DMS53 treated with DMSO at 0.1 percent for 48 hours (cell line): Measurements from ENCODE around the gene STPG4.
A peak's percentile ranks its signal among the peaks of the same experiment; 100 is the strongest.

Source experiments
- DNase-seq: peaks from one replicate; lab custom pipeline; 2025; ENCODE audit not compliant: unreplicated experiment; lab: John Stamatoyannopoulos, UW

The STPG4 gene

DNA sequence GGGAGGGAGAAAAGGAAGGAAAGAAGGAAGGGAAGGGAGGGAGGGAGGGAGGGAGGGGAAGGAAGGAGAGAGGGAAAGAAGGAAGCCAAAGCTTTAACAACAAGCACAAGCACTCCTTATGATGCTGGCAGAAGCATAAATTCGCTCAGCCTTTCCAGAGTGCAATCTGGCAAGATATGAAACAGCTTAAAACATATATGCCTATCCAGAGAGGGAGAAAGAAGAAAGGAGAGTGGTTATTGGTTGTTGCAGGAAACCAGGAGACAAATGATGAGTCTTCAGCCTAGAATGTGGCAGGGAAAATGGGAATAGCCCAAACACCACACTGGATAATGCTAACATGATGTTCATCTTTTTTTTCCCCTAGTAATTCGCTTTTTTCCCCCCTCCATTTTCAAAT, 64.0 kb downstream of the STPG4 start:
- DNase-seq, result no peak

DNA sequence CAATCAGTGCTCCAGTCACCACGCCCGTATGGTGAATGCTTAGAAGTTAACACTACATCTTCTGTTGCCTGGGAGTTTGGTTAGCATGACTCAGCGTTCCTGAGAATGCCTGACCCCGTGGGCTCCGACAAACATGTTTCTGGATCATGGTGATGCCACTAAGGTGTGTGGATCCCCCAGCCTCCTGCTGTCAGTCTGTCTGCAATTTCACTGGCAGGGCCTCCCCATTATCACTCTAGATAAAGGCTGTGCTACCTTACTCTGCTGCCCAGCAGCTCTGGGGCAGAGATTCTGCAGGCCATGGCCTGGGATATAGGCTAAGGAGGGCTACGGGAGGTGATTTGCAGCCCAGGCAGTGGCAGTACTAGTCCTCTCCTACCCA, 66.0 kb downstream of the STPG4 start:
- DNase-seq, result no peak

GRCh38 chr2:47088371-47089082, 66.6 kb downstream of the STPG4 start:
- DNase-seq, result no peak

DNA sequence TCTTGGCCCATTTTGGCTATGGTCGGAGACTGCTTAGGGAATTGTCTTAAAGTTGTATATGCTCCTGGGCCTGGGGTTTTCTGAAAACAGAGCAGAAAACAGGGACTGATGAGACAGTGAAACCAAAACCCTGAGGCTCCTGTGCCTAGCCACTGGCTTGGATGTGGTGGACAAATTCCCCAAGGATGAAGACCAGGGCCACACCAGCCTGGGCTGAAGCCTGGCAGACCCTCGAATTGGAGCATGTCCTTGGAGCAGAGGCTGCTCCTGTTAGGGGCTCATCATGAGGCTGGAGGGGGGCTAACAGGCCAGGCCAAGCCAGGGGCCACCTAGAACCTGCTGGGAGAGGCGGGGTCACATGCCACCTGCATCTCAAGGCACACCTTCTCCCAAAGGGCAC, 68.1 kb downstream of the STPG4 start:
- DNase-seq, result no peak

GRCh38 chr2:47086571-47086970, 68.5 kb downstream of the STPG4 start:
- DNase-seq, result no peak

- no peak for DNase-seq
Observed at GRCh38 chr2:47086054-47086471, 69.0 kb downstream of the STPG4 start.

- DNase-seq, result no peak
Observed at GRCh38 chr2:47083886-47084687, 71.0 kb downstream of the STPG4 start.

- DNase-seq, result no peak
Observed at GRCh38 chr2:47083485-47083884, 71.6 kb downstream of the STPG4 start.

DNA sequence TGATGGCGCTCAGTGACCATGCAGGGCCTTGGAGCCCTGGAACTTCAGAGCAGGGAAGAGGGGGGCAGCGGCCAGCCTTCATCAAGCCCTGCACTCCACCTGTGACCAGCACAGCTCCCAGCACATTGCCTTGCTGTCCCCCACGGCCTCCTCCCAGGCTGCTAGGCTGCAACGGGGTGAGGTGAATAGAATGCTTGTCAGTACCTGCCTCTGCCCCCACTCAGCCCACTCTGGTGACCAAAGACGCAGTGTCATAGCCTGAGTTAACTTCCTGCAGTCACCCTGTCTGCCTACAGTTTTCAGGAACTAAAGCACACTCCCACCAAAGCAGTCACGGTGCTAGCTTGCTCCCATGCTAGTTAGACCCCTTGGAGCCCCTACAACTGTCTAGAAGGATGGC, 72.1 kb downstream of the STPG4 start:
- DNase-seq, result no peak

DNA sequence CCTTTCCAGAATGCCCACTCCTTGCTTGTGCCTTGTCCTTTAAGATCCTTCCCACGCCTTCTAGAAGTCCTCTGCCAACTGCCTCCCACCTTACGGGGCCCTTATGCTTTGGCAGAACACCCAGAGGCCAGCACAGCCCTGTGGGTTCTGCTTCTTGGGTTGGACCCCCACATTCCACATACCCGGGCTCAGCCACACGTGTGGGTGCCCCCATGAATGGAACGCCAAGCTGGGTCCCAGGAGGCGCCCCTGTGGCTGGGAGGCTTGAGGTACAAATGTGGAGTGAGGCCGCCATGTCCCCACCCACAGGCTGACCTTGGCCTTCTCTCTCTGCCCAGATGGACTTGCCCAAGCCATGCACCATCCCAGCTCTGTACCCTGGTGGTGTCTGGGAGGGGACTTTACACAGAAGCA, 74.2 kb downstream of the STPG4 start:
- DNase-seq, result no peak

GRCh38 chr2:47079515-47080412, 75.3 kb downstream of the STPG4 start:
- DNase-seq, result no peak

GRCh38 chr2:47078541-47079482, 76.3 kb downstream of the STPG4 start:
- DNase-seq, result peak; percentile 4

GRCh38 chr2:47077442-47078117, 77.5 kb downstream of the STPG4 start:
- DNase-seq, result no peak

DNA sequence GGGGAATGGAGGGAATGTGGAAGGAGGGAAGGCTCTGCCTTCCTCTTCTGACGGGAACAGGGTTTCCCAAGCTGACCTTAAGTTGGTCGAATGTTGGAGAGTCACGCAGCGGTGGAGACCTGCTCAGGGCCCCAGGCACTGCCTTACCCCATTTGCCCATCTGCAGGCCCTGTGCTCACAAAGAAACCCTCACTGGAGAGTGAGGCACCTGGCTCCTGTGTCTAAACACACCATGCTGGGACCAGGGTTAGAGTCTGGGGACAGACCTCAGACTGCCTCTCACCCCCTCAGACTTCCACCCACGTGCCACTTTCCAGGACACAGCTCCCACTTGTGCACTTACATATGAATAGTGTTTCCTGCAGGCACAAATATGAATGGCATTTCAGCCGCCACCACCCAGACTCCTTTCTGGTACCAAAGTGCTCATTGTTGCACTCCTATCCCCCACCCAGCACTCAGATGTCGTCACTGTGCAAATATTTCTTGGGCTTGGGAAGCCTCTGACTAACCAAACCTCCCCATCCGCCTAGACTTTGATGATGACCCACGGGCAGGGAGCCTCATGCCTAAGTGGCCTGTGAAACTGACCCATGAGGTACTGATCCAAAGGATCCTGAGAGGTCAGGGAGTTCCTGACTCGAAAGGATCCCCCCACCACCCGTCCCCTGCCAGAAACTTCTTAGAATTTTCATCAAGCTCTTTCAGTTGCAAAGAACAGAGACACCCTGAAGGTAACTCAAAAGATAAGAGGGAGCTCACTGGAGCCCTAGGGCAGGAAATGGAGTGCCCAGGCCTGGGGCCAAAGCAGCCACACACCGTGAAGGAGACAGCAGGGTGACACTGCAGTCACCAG, 78.3 kb downstream of the STPG4 start:
- peak; percentile 22 for DNase-seq

DNA sequence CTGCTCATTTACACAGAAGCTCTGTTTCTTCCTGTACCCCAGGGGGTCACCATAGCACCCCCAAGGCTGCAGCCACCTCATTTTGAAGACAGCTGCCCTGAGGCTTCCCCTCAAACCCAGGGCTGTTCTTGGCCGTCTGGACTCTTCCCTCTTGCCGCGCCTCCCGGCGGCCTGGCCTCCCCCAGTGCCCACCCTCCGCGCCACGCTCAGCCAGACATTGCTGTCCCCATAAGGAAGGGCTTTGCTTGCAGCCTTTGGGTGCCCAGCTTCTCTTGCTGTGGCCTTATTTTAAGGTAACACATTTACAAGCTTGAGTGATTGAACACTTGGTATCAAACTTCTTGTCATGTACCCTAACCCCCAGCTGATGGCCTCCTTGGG, 79.0 kb downstream of the STPG4 start:
- DNase-seq, result no peak

DNA sequence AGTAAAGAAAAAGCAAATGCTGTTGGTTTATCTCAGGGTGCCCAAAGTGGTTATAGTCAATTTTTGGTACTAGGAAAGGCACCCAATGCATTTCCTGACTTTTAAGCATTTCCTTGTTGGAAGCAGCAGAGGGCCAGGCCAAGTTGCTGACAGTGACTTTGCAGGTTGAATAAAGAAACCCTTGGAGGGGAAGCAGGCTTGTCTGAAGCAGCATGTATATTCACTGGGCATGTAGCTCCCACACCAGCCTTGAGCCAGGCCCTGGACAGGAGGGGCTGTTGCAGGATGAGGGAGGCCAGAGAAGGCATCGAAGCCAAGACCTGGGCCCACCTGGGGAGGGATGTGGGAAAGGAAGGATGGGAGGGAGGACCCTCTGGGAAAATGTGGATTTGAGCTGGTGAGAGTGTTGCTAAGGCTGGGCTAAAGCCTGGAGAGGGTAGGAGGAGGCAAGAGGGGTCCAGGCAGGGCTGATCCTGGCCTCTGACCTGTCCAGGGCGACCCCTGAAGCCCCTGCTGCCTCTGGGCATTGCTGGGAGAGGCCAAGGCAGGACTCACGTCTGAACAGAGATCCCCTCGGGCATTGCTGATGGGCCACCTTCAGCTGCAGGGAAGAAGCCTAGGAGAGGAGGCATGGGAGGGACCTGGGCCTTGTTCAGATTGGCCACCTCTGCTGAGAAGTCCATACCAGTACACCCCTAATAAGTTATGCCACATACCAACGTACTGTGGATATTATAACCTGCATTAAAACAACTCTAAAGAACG, 79.6 kb downstream of the STPG4 start:
- no peak for DNase-seq

DNA sequence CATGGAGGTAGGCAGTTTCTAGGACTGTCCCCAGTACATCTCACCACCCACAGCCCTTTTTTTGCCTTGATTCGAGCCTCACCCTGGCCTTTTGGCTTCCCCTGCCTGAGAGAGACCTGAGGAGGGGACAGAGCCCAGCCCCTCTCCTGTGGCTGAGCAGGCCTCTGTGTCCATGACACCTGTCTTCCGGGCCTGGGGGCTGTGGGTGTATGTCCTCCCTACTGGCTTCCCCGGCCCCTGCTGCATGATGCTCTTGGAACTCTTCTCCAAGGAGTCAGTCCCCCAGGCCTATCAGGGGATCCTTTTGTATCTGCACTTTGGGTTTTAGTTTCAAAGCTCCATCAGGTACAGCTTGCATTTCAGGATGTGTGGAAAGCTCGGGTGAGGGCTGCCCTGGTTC, 80.4 kb downstream of the STPG4 start:
- no peak for DNase-seq

- no peak for DNase-seq
Observed at GRCh38 chr2:47073641-47074040, 81.5 kb downstream of the STPG4 start.
